GM19351 (cell line): ENCODE results near the gene ZIC4.

Experiments used
- ATAC-seq: cut with Tn5 transposase; IDR thresholded peaks from one replicate; pipeline ENCODE4 v1.9.1; 2021; ENCODE audit warnings: mild to moderate bottlenecking, moderate library complexity; ENCODE audit not compliant: unreplicated experiment

The ZIC4 gene

GRCh38 chr3:147371771-147372340 lies 34.5 kb downstream of the ZIC4 start:
- no peak for ATAC-seq

- ATAC-seq = no peak
Measured at GRCh38 chr3:147371140-147371539, 35.2 kb downstream of the ZIC4 start.

- no peak for ATAC-seq
Measured at GRCh38 chr3:147370349-147370748, 36.0 kb downstream of the ZIC4 start.

- no peak for ATAC-seq
Measured at GRCh38 chr3:147369661-147370123, 36.7 kb downstream of the ZIC4 start.

GRCh38 chr3:147369231-147369630 lies 37.1 kb downstream of the ZIC4 start:
- no peak for ATAC-seq

- ATAC-seq = no peak
Measured at GRCh38 chr3:147368561-147369221, 37.7 kb downstream of the ZIC4 start.

GRCh38 chr3:147368151-147368550 lies 38.2 kb downstream of the ZIC4 start:
- ATAC-seq = no peak

- ATAC-seq = no peak
Measured at GRCh38 chr3:147367676-147368075, 38.7 kb downstream of the ZIC4 start.

- no peak for ATAC-seq
Measured at GRCh38 chr3:147365196-147366115, 40.9 kb downstream of the ZIC4 start.

GRCh38 chr3:147364771-147365170 lies 41.6 kb downstream of the ZIC4 start:
- ATAC-seq = no peak

- ATAC-seq = peak; percentile 86
Measured at GRCh38 chr3:147361454-147362420, 44.6 kb downstream of the ZIC4 start.

GRCh38 chr3:147360646-147361453 lies 45.5 kb downstream of the ZIC4 start:
- ATAC-seq = no peak

- ATAC-seq = no peak
Measured at GRCh38 chr3:147360051-147360439, 46.3 kb downstream of the ZIC4 start.

- no peak for ATAC-seq
Measured at GRCh38 chr3:147359177-147360050, 46.9 kb downstream of the ZIC4 start.

GRCh38 chr3:147358144-147358992 lies 48.0 kb downstream of the ZIC4 start:
- no peak for ATAC-seq

GRCh38 chr3:147356909-147357900 lies 49.1 kb downstream of the ZIC4 start:
- ATAC-seq = no peak
